Naive thymus-derived CD8-positive, alpha-beta T cell (primary cell): Measurements from ENCODE around the gene LTBP3. TPM values are rescaled to one million over a fixed set of nuclear protein-coding genes. Genes with fewer than 3 reads are reported as not detected.

Experiments
- ATAC-seq, 2 donors: fragments of 150-1000 bp; cut with Tn5 transposase in 1 of 2; sonication (Bioruptor Pico), chemical (Tn5 transposase) in 1 of 2; 1 replicate in 1 of 2; 2 replicates in 1 of 2; pipeline ENCODE4 v1.10.0; 2021; ENCODE audit warnings: mild to moderate bottlenecking in 2 of 2, moderate library complexity in 2 of 2
- POLR2A ChIA-PET: fragments of 350-600 bp; sonication (Branson Sonifier 250); formaldehyde crosslinking; loops from one replicate; lab custom pipeline; 2021; ENCODE audit warnings: antibody characterized with exemption; lab: Charles Lee
- DNase-seq, 10 donors: peaks; one replicate each; pipeline versions ENCODE4 v3.0.0 to v3.0.0-alpha.2; 2020 to 2022
- H3K27ac Mint-ChIP-seq, 10 donors: one replicate each; pipeline ENCODE4 v1.8.0; 2020 to 2022; ENCODE audit warnings: mild to moderate bottlenecking in 10 of 10, mixed read lengths in 10 of 10, moderate library complexity in 4 of 10, inconsistent platforms in 1 of 10
- H3K27me3 Mint-ChIP-seq, 5 donors: one replicate each; pipeline ENCODE4 v1.8.0; 2021 to 2022; ENCODE audit warnings: mixed read lengths in 5 of 5
- H3K36me3 Mint-ChIP-seq, 3 donors: one replicate each; pipeline ENCODE4 v1.8.0; 2020 to 2022; ENCODE audit warnings: mixed read lengths in 3 of 3, mild to moderate bottlenecking in 2 of 3, inconsistent platforms in 1 of 3
- H3K4me1 Mint-ChIP-seq, 4 donors: one replicate each; pipeline ENCODE4 v1.8.0; 2021 to 2022; ENCODE audit warnings: mixed read lengths in 4 of 4
- H3K4me3 Mint-ChIP-seq, 10 donors: one replicate each; pipeline ENCODE4 v1.8.0; 2020 to 2022; ENCODE audit warnings: mild to moderate bottlenecking in 10 of 10, mixed read lengths in 10 of 10, moderate library complexity in 6 of 10, inconsistent platforms in 1 of 10
- H3K9me3 Mint-ChIP-seq, 9 donors: one replicate each; pipeline ENCODE4 v1.8.0; 2020 to 2022; ENCODE audit warnings: mixed read lengths in 9 of 9, mild to moderate bottlenecking in 3 of 9, inconsistent platforms in 1 of 9, moderate library complexity in 1 of 9
- polyA plus RNA-seq, 3 donors: library from polyadenylated mRNA; unstranded; fragments of 300-500 nt; fragmentation: Illumina TruSeq; gene quantifications; one replicate each; pipeline ENCODE4 v1.2.3, GENCODE V29; 2021
- total RNA-seq, 8 experiments: library from RNA in 2 of 8; stranded (reverse) in 2 of 8; gene quantifications; one replicate each; pipeline ENCODE4 v1.2.3 and lab custom pipeline; 2021 to 2026

The LTBP3 gene
- total and polyA plus RNA-seq, 5 experiments from 2014 or later, result 7.3 to 261 (median 35.0) TPM

- DNase-seq (no peak), ATAC-seq (no peak)
- peak overlapping the region in 2 of 10 donors; percentile 28 to 75 for H3K27ac Mint-ChIP-seq
- H3K36me3 Mint-ChIP-seq, result peaks cover 0 to 23% (median 0%) of the 10 kb centered on the region in 3 donors
- H3K4me3 Mint-ChIP-seq, result peak overlapping the region in 7 of 10 donors; percentile 4 to 51 (median 32)
- H3K27me3 Mint-ChIP-seq, result no peaks in the 10 kb centered on the region
- H3K4me1 Mint-ChIP-seq, result peaks cover 14 to 27% (median 21%) of the 10 kb centered on the region in 4 donors
- POLR2A ChIA-PET, result interaction anchor here (0.6 to 12.3 kb wide), 11 partner anchors 9 to 333 kb away, joined by 3 to 149 read pairs (median 9); partner anchors contain the start of genes KCNK7, MALAT1, MAP3K11 and PCNX3
- no peaks in the 10 kb centered on the region for H3K9me3 Mint-ChIP-seq
Observed at GRCh38 chr11:65538232-65538914, 19.8 kb downstream of the LTBP3 start.

DNA sequence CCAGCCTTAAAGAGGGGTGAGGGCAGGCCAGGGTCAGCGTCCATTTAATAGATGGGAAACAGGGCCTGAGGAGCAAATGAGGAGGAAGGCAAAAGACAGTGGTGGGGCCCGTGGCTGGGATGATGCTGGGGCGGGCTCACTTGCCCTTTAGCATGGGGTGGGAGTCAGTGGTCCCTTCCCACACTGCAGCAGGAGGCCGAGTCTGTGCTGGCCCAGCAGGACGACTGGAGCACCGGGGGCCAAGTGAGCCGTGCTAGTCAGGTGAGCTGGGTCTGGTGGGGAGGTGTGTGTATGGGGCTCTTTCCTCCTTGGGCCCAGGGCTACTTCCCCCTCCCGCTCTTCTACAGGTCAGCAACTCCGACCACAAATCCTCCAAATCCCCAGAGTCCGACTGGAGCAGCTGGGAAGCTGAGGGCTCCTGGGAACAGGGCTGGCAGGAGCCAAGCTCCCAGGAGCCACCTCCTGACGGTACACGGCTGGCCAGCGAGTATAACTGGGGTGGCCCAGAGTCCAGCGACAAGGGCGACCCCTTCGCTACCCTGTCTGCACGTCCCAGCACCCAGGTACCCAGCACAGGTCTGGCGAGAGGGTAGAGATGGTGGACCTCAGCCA lies 20.4 kb downstream of the LTBP3 start:
- Mint-ChIP-seq H3K27me3 (no peaks in the 10 kb centered on the region), H3K36me3 (peaks cover 0 to 29% (median 0%) of the 10 kb centered on the region in 3 donors), H3K9me3 (no peaks in the 10 kb centered on the region), H3K27ac (peak overlapping the region in 5 of 10 donors; percentile 19 to 75 (median 28)), H3K4me3 (peak overlapping the region in 3 of 10 donors; percentile 4 to 38 (median 24)), H3K4me1 (peaks cover 14 to 24% (median 19%) of the 10 kb centered on the region in 4 donors)
- no peak for DNase-seq
- POLR2A ChIA-PET, result interaction anchor here (1.1 to 12.3 kb wide), 9 partner anchors 10 to 75 kb away, joined by 3 to 149 read pairs (median 5); partner anchors contain the start of genes KCNK7, MALAT1, SCYL1 and ZNRD2
- ATAC-seq, result no peak

- no peak overlapping the region for H3K4me3 Mint-ChIP-seq
- peak overlapping the region in 3 of 10 donors; percentile 27 to 62 (median 28) for H3K27ac Mint-ChIP-seq
- peaks cover 11 to 22% (median 17%) of the 10 kb centered on the region in 4 donors for H3K4me1 Mint-ChIP-seq
- ATAC-seq (no peak), DNase-seq (no peak)
- no peaks in the 10 kb centered on the region for H3K9me3 Mint-ChIP-seq
- H3K27me3 Mint-ChIP-seq, result no peaks in the 10 kb centered on the region
- POLR2A ChIA-PET, result interaction anchor here (1.2 to 12.3 kb wide), 6 partner anchors 12 to 75 kb away, joined by 3 to 149 read pairs (median 10); partner anchors contain the start of genes KCNK7 and SCYL1
- H3K36me3 Mint-ChIP-seq, result peaks cover 0 to 29% (median 0%) of the 10 kb centered on the region in 3 donors
Observed at GRCh38 chr11:65537296-65537597, 20.9 kb downstream of the LTBP3 start.

DNA sequence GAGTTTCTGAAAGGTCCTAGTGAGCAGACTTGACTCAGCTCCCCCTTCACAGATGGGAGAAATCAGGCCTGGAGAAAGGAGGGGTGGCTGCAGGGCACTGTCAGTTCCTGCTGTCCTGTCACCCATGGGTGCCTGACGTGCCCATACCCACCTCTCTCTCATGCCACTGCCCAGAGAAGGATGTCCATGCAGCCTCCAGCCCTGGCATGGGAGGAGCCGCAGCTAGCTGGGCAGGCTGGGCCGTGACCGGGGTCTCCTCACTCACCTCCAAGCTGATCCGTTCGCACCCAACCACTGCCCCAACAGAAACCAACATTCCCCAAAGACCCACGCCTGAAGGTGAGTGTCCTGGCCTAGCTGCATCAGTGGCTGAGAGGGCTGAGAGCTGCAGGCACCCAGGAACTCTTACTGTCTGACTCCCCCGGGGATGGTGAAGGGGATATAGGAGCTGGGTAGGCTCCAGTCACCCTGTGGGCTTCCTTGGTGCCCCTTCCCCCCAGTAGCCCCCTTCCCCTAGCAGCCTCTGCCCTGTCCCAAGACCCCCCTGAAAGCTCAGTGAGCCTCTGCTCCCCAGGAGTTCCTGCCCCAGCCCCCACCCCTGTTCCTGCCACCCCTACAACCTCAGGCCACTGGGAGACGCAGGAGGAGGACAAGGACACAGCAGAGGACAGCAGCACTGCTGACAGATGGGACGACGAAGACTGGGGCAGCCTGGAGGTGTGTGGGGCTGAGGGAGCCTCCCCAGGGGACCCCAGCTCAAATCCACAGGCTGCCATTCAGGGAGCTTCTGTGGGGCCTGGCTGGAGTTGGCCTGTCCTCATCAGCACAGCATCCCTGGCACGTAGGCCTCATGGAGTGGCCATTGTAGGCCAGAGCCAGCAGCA lies 21.5 kb downstream of the LTBP3 start:
- no peaks in the 10 kb centered on the region for H3K27me3 Mint-ChIP-seq
- peaks cover 10 to 17% (median 12%) of the 10 kb centered on the region in 4 donors for H3K4me1 Mint-ChIP-seq
- H3K36me3 Mint-ChIP-seq, result peaks cover 0 to 29% (median 0%) of the 10 kb centered on the region in 3 donors
- ATAC-seq, result no peak
- H3K27ac Mint-ChIP-seq, result peak overlapping the region in 5 of 10 donors; percentile 28 to 77 (median 56)
- H3K4me3 Mint-ChIP-seq, result no peak overlapping the region
- no peaks in the 10 kb centered on the region for H3K9me3 Mint-ChIP-seq
- POLR2A ChIA-PET, result interaction anchor here (1.2 to 12.3 kb wide), 7 partner anchors 11 to 76 kb away, joined by 3 to 149 read pairs (median 9); partner anchors contain the start of genes KCNK7, MALAT1 and SCYL1
- no peak for DNase-seq

GRCh38 chr11:65535102-65535501 lies 23.1 kb downstream of the LTBP3 start:
- POLR2A ChIA-PET, result interaction anchor here (1.2 to 8.0 kb wide), 2 partner anchors 10 to 37 kb away, joined by 6 to 69 read pairs; partner anchors contain the start of genes MALAT1 and SCYL1
- no peaks in the 10 kb centered on the region for H3K27me3 Mint-ChIP-seq
- DNase-seq (no peak), ATAC-seq (no peak)
- H3K27ac Mint-ChIP-seq, result peak overlapping the region in 2 of 10 donors; percentile 31 to 86
- H3K4me3 Mint-ChIP-seq, result no peak overlapping the region
- H3K4me1 Mint-ChIP-seq, result peaks cover 8 to 18% (median 14%) of the 10 kb centered on the region in 4 donors
- peaks cover 0 to 43% (median 4%) of the 10 kb centered on the region in 3 donors for H3K36me3 Mint-ChIP-seq
- H3K9me3 Mint-ChIP-seq, result no peaks in the 10 kb centered on the region

DNA sequence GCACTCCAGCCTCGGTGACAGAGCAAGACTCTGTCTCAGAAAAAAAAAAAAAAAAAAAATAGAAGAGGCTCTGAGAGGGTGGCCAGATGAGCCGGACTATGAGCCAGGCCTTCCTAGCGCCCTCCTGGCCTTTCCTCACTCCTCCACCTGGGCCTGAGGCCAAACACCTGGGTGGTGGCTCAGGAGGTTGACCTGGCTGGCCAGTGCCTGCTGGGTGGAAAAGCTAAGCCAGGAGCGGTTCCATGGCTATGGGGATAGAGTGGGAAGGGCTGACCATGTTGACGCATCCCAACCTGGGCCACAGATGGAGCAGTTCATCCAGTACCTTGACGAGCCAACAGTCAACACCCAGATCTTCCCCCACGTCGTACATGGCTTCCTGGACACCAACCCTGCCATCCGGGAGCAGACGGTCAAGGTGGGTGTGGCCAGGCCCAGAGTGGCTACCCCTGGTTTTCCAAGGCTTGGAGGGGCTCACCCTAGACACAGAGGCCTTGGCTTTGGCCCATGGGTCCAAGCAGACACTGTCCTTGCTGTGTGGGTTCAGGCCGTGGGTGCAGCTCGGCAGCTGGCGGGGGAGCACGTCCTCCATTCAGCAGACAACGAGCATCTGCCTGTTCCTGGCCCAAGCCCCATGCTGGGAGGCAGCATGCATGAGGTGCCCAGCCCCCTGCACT lies 25.6 kb downstream of the LTBP3 start:
- H3K4me1 Mint-ChIP-seq, result peaks cover 16 to 33% (median 25%) of the 10 kb centered on the region in 4 donors
- H3K36me3 Mint-ChIP-seq, result peaks cover 0 to 53% (median 8%) of the 10 kb centered on the region in 3 donors
- no peak overlapping the region for H3K4me3 Mint-ChIP-seq
- no peaks in the 10 kb centered on the region for H3K9me3 Mint-ChIP-seq
- POLR2A ChIA-PET, result interaction anchor here (1.4 to 2.6 kb wide), 3 partner anchors 15 to 61 kb away, joined by 5 to 8 read pairs (median 7); no protein-coding TSS in a partner anchor
- H3K27ac Mint-ChIP-seq, result peak overlapping the region in 1 of 10 donors; percentile 43
- ATAC-seq, result no peak
- no peaks in the 10 kb centered on the region for H3K27me3 Mint-ChIP-seq
- DNase-seq, result no peak

- H3K36me3 Mint-ChIP-seq, result peaks cover 0 to 56% (median 8%) of the 10 kb centered on the region in 3 donors
Observed at GRCh38 chr11:65530157-65530496, 28.0 kb downstream of the LTBP3 start.

DNA sequence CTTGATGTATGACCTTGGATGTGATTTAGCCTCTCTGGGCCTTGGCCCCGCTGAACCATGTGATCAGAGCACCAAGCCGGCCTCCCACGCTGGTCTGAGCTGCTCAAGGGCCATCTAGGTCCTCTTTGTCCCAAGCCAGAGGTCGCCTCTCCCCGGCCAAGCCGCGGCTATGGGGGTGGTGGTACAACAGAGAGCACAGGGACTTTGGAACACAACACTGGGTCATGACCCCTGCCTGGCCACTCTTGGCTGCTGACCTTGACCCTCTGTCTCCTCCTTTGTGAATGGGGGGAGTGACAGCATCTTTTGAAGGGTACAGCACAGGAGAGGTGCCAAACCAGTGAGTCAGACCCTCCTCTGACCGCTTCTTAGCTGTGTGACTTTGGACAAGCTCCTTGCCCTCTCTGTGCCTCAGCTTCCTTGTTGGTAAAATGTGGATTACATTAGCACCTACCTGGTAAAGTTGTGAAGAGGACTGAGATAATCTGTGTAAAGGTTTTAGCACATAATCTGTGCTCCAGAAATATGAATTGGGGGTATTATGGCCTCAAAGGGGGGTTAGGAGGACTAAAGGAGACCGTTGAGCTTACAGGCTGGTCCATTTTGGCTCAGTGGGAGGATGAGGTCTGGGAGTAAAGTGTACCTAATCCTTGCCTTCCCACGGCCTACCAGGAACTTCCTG lies 28.5 kb downstream of the LTBP3 start:
- no peaks in the 10 kb centered on the region for H3K9me3 Mint-ChIP-seq
- POLR2A ChIA-PET, result interaction anchor here (0.9 to 3.5 kb wide), 7 partner anchors 11 to 143 kb away, joined by 3 to 21 read pairs (median 4); partner anchors contain the start of genes FRMD8, MALAT1 and ZNRD2
- DNase-seq (no peak), ATAC-seq (no peak)
- peak overlapping the region in 7 of 10 donors; percentile 15 to 48 (median 33) for H3K4me3 Mint-ChIP-seq
- no peaks in the 10 kb centered on the region for H3K27me3 Mint-ChIP-seq
- H3K4me1 Mint-ChIP-seq, result peaks cover 21 to 48% (median 40%) of the 10 kb centered on the region in 4 donors
- H3K36me3 Mint-ChIP-seq, result peaks cover 0 to 54% (median 8%) of the 10 kb centered on the region in 3 donors
- H3K27ac Mint-ChIP-seq, result peak overlapping the region; percentile 51 to 92 (median 77)

More at GRCh38 chr11:65530157-65530496, 28.0 kb downstream of the LTBP3 start:
- POLR2A ChIA-PET, result interaction anchor here (0.9 to 3.5 kb wide), 8 partner anchors 10 to 144 kb away, joined by 3 to 21 read pairs (median 4); partner anchors contain the start of genes EHBP1L1, FRMD8, NEAT1 and ZNRD2
- peak overlapping the region in 7 of 10 donors; percentile 15 to 48 (median 33) for H3K4me3 Mint-ChIP-seq
- peaks cover 23 to 47% (median 40%) of the 10 kb centered on the region in 4 donors for H3K4me1 Mint-ChIP-seq
- DNase-seq (peak in 5 of 10 donors; percentile 40 to 57 (median 51)), ATAC-seq (peak; percentile 80 to 97)
- no peaks in the 10 kb centered on the region for H3K27me3 Mint-ChIP-seq
- peak overlapping the region; percentile 51 to 92 (median 77) for H3K27ac Mint-ChIP-seq
- no peaks in the 10 kb centered on the region for H3K9me3 Mint-ChIP-seq

- Mint-ChIP-seq H3K4me3 (peak overlapping the region in 3 of 10 donors; percentile 2 to 54 (median 33)), H3K27me3 (no peaks in the 10 kb centered on the region), H3K36me3 (peaks cover 0 to 50% (median 8%) of the 10 kb centered on the region in 3 donors), H3K27ac (peak overlapping the region in 9 of 10 donors; percentile 41 to 83 (median 69)), H3K9me3 (no peaks in the 10 kb centered on the region), H3K4me1 (peaks cover 23 to 55% (median 45%) of the 10 kb centered on the region in 4 donors)
- ATAC-seq (no peak), DNase-seq (no peak)
- POLR2A ChIA-PET, result interaction anchor here (0.6 to 3.5 kb wide), 5 partner anchors 12 to 59 kb away, joined by 3 to 21 read pairs (median 4); partner anchors contain the start of gene MALAT1
Observed at GRCh38 chr11:65528819-65529350, 29.3 kb downstream of the LTBP3 start.

GRCh38 chr11:65526744-65527143 lies 31.4 kb downstream of the LTBP3 start:
- no peak for ATAC-seq
- Mint-ChIP-seq H3K9me3 (no peaks in the 10 kb centered on the region), H3K27ac (peak overlapping the region in 4 of 10 donors; percentile 25 to 69 (median 34)), H3K36me3 (peaks cover 0 to 36% (median 8%) of the 10 kb centered on the region in 3 donors), H3K27me3 (no peaks in the 10 kb centered on the region), H3K4me1 (peaks cover 39 to 74% (median 66%) of the 10 kb centered on the region in 4 donors), H3K4me3 (peak overlapping the region; percentile 36 to 94 (median 71))
- POLR2A ChIA-PET, result interaction anchor here (0.6 to 4.4 kb wide), 9 partner anchors 12 to 193 kb away, joined by 3 to 69 read pairs (median 4); partner anchors contain the start of genes DPF2, FAM89B, MALAT1 and ZNRD2
- no peak for DNase-seq
